Natural killer cell (primary cell): ENCODE results near the gene SLCO2A1. TPM values are rescaled to one million over a fixed set of nuclear protein-coding genes. Genes with fewer than 3 reads are reported as not detected.

ENCODE experiments used
- ATAC-seq, 3 donors: fragments of 150-1000 bp in 2 of 3; fragments of 200-7000 bp in 1 of 3; cut with Tn5 transposase; 1 replicate in 1 of 3; 2 replicates in 2 of 3; pipeline ENCODE4 v1.10.0; 2021; ENCODE audit warnings: mild to moderate bottlenecking in 2 of 3, moderate library complexity in 2 of 3
- DNase-seq, 2 donors: peaks; one replicate each; pipeline versions ENCODE4 v3.0.0 to v3.0.0-alpha.2; 2013 to 2021; ENCODE audit warnings: mixed read lengths in 1 of 2
- H3K27ac ChIP-seq: one replicate; pipeline ENCODE4 v1.5.1; 2013; ENCODE audit warnings: mild to moderate bottlenecking, low read length
- H3K27me3 ChIP-seq: one replicate; pipeline ENCODE4 v1.6.1; 2013; ENCODE audit warnings: low read length; ENCODE audit not compliant: control insufficient read depth, insufficient read depth
- H3K36me3 ChIP-seq: one replicate; pipeline ENCODE4 v1.6.1; 2013; ENCODE audit warnings: low read length; ENCODE audit not compliant: control insufficient read depth, insufficient read depth
- H3K4me1 ChIP-seq: one replicate; pipeline ENCODE4 v1.6.1; 2013; ENCODE audit warnings: low read length; ENCODE audit not compliant: control insufficient read depth, insufficient read depth
- H3K4me3 ChIP-seq: one replicate; pipeline ENCODE4 v1.5.1; 2013; ENCODE audit warnings: low read length
- H3K9me3 ChIP-seq: one replicate; pipeline ENCODE4 v1.6.1; 2013; ENCODE audit warnings: low read length; ENCODE audit not compliant: control insufficient read depth, insufficient read depth
- H3K27ac Mint-ChIP-seq, 2 donors: one replicate each; pipeline ENCODE4 v1.8.0; 2022; ENCODE audit warnings: mild to moderate bottlenecking in 2 of 2, mixed read lengths in 2 of 2, moderate library complexity in 1 of 2
- H3K27me3 Mint-ChIP-seq, 2 donors: one replicate each; pipeline ENCODE4 v1.8.0; 2022; ENCODE audit warnings: low read depth in 2 of 2, mixed read lengths in 2 of 2
- H3K36me3 Mint-ChIP-seq: one replicate; pipeline ENCODE4 v1.8.0; 2022; ENCODE audit warnings: mixed read lengths
- H3K4me1 Mint-ChIP-seq, 2 donors: one replicate each; pipeline ENCODE4 v1.8.0; 2022; ENCODE audit warnings: mixed read lengths in 2 of 2
- H3K4me3 Mint-ChIP-seq: one replicate; pipeline ENCODE4 v1.8.0; 2022; ENCODE audit warnings: mild to moderate bottlenecking, moderate library complexity, mixed read lengths
- H3K9me3 Mint-ChIP-seq, 2 donors: one replicate each; pipeline ENCODE4 v1.8.0; 2022; ENCODE audit warnings: mixed read lengths in 2 of 2
- CTCF ChIP-seq: fragments of 200-600 bp; IDR thresholded peaks from one replicate; pipeline ENCODE4 v1.8.0; 2022; ENCODE audit warnings: antibody characterized with exemption
- WGBS: methylation state at CpG from one replicate; pipeline ENCODE4 v1.1.7; 2013; ENCODE audit warnings: missing lambda C conversion rate; ENCODE audit not compliant: insufficient coverage; 5-methylcytosine and 5-hydroxymethylcytosine counted together
- intact Hi-C: fragments of 100-400 bp; cut with micrococcal nuclease; formaldehyde crosslinking; loops from one replicate; pipeline ENCODE4 v1.14.2; 2022
- total RNA-seq, 4 donors: library from RNA; stranded (reverse); fragments of 120-200 nt in 1 of 4; gene quantifications; one replicate each; pipeline versions ENCODE4 v1.2.3 to v1.2.4, GENCODE V29; 2013 to 2022

SLCO2A1 gene
- total RNA-seq, 3 donors from 2014 or later (not counting 1 experiment from before 2014, with no cell fraction given): not detected

- Mint-ChIP-seq H3K9me3 (no peaks in the 10 kb centered on the region), H3K36me3 (no peaks in the 10 kb centered on the region), H3K4me1 (no peaks in the 10 kb centered on the region), H3K27ac (no peak overlapping the region), H3K27me3 (peaks cover 0 to 3% of the 10 kb centered on the region in 2 donors), H3K4me3 (no peak overlapping the region)
- H3K27ac ChIP-seq: no peak overlapping the region
- ATAC-seq: no peak
- 82% methylated on average over 9 of the region's 9 CpGs for WGBS
- no peak for TF ChIP-seq CTCF
- H3K4me1 ChIP-seq: no peaks in the 10 kb centered on the region
- no peaks in the 10 kb centered on the region for H3K36me3 ChIP-seq
- H3K9me3 ChIP-seq: no peaks in the 10 kb centered on the region
- no peaks in the 10 kb centered on the region for H3K27me3 ChIP-seq
- intact Hi-C loops: no loop called here
- H3K4me3 ChIP-seq: no peak overlapping the region
- DNase-seq: no peak
Observed at GRCh38 chr3:134059671-134060560, 30.2 kb upstream of the SLCO2A1 start.

GRCh38 chr3:134059035-134059601 lies 29.4 kb upstream of the SLCO2A1 start:
- H3K9me3 Mint-ChIP-seq: no peaks in the 10 kb centered on the region
- peaks cover 0 to 3% of the 10 kb centered on the region in 2 donors for H3K27me3 Mint-ChIP-seq
- H3K4me1 ChIP-seq: no peaks in the 10 kb centered on the region
- ATAC-seq: no peak
- H3K27ac ChIP-seq: no peak overlapping the region
- H3K36me3 ChIP-seq: no peaks in the 10 kb centered on the region
- no peak for DNase-seq
- H3K36me3 Mint-ChIP-seq: no peaks in the 10 kb centered on the region
- H3K4me1 Mint-ChIP-seq: no peaks in the 10 kb centered on the region
- H3K9me3 ChIP-seq: no peaks in the 10 kb centered on the region
- no peak overlapping the region for H3K4me3 Mint-ChIP-seq
- H3K4me3 ChIP-seq: no peak overlapping the region
- 79% methylated on average over 3 of the region's 3 CpGs for WGBS
- intact Hi-C loops: no loop called here
- H3K27ac Mint-ChIP-seq: no peak overlapping the region
- TF ChIP-seq CTCF: no peak
- H3K27me3 ChIP-seq: no peaks in the 10 kb centered on the region

- ATAC-seq (no peak), DNase-seq (no peak)
- Histone ChIP-seq H3K9me3 (no peaks in the 10 kb centered on the region), H3K36me3 (no peaks in the 10 kb centered on the region), H3K4me1 (no peaks in the 10 kb centered on the region), H3K27me3 (no peaks in the 10 kb centered on the region), H3K4me3 (no peak overlapping the region), H3K27ac (no peak overlapping the region)
- 70% methylated on average over 7 of the region's 7 CpGs for WGBS
- H3K9me3 Mint-ChIP-seq: no peaks in the 10 kb centered on the region
- H3K36me3 Mint-ChIP-seq: no peaks in the 10 kb centered on the region
- no peak for TF ChIP-seq CTCF
- H3K4me3 Mint-ChIP-seq: no peak overlapping the region
- H3K4me1 Mint-ChIP-seq: no peaks in the 10 kb centered on the region
- intact Hi-C loops: no loop called here
- H3K27ac Mint-ChIP-seq: no peak overlapping the region
- H3K27me3 Mint-ChIP-seq: peaks cover 0 to 3% of the 10 kb centered on the region in 2 donors
Observed at GRCh38 chr3:134057654-134058110, 28.0 kb upstream of the SLCO2A1 start.
